SK-N-SH treated with all-trans-retinoic acid at 6 μM for 48 hours (cell line): Measurements from ENCODE around the gene SLC24A5.

Source experiments
- ATAC-seq: fragments of 200-7000 bp; cut with Tn5 transposase; 3 replicates; pipeline ENCODE4 v1.9.1; 2020; ENCODE audit warnings: mild to moderate bottlenecking, moderate library complexity
- CREB5 ChIP-seq: fragments of 250-450 bp; sonication (Bioruptor Pico); IDR thresholded peaks from 2 replicates; pipeline ENCODE4 v1.5.1; 2020; ENCODE audit warnings: low read depth, mild to moderate bottlenecking, moderate library complexity
- TOX ChIP-seq: fragments of 250-450 bp; sonication (Bioruptor Pico); IDR thresholded peaks from 2 replicates; pipeline ENCODE4 v1.8.0; 2021; ENCODE audit warnings: mild to moderate bottlenecking, moderate library complexity, borderline replicate concordance
- ZNF565 ChIP-seq: fragments of 450-650 bp; formaldehyde crosslinking; conservative IDR thresholded peaks from 2 replicates; pipeline ENCODE4 v1.5.0; 2020; ENCODE audit warnings: low read depth, mild to moderate bottlenecking, moderate library complexity

The SLC24A5 gene

GRCh38 chr15:48191574-48192225, 70.9 kb downstream of the SLC24A5 start, which contains the start of gene CTXN2:
CTXN2 (plus strand) TSS chr15:48191665; CDS start chr15:48201301, 9,636 bp downstream.
- TF ChIP-seq TOX (CRISPR knock-in tag) (no peak), CREB5 (no peak), ZNF565 (CRISPR knock-in tag) (no peak)

More at GRCh38 chr15:48191574-48192225, 70.9 kb downstream of the SLC24A5 start, which contains the start of gene CTXN2:
- peak; percentile 40 for ATAC-seq
